ENCODE measurements around the gene NCAPG2.

DNA sequence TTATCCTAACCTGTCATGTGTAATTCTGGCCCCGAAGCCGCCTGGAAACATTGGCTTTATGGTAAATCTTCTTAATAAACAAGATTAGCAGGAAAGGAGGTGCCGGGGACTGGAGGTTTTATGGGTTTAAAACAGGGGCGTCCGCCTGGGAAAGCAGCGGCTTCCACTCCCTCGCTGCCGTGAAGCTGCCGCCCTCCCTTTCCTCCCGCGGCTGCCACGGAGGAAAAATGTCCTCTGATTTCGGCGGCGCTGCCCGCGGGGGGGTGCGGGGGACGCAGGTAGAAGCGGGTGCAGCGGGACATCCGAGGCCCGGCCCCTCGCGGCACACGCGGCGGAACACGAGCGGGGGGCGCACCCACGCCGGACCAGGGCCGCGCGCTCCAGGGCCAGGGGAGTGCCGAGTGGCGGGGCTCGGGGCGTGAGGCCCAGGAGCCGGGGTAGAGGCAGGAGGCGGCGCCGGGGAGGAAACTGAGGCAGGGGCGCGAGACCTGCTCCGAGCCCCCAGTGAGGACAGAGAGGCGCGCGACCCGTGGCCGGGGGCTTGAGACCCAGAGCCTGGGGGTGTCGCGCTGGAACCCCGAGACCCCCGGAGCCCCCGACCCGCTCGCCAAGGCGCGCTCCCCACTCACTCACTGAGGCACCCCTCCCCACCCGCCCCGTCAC lies 118.0 kb downstream of the NCAPG2 start:
- TF ChIP-seq, protein P1, sequence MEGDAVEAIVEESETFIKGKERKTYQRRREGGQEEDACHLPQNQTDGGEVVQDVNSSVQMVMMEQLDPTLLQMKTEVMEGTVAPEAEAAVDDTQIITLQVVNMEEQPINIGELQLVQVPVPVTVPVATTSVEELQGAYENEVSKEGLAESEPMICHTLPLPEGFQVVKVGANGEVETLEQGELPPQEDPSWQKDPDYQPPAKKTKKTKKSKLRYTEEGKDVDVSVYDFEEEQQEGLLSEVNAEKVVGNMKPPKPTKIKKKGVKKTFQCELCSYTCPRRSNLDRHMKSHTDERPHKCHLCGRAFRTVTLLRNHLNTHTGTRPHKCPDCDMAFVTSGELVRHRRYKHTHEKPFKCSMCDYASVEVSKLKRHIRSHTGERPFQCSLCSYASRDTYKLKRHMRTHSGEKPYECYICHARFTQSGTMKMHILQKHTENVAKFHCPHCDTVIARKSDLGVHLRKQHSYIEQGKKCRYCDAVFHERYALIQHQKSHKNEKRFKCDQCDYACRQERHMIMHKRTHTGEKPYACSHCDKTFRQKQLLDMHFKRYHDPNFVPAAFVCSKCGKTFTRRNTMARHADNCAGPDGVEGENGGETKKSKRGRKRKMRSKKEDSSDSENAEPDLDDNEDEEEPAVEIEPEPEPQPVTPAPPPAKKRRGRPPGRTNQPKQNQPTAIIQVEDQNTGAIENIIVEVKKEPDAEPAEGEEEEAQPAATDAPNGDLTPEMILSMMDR (IDR thresholded peaks at IDR 0.05), result no peak
- no peak for TF ChIP-seq POLR2A (IDR thresholded peaks at IDR 0.05)
